Heart left ventricle (tissue), 16 donors: ENCODE data around the gene THSD7B. TPM values are rescaled to one million over a fixed set of nuclear protein-coding genes. Genes with fewer than 3 reads are reported as not detected.

Experiments
- ATAC-seq, 4 donors: fragments of 200-7000 bp; cut with Tn5 transposase; one replicate each; pipeline ENCODE4 v1.9.1; 2020 to 2022; ENCODE audit warnings: moderate library complexity in 4 of 4, mild to moderate bottlenecking in 3 of 4, moderate number of reproducible peaks in 1 of 4
- DNase-seq, 5 donors: peaks; one replicate each; pipeline ENCODE4 v3.0.0-alpha.2; 2020
- H3K27ac ChIP-seq, 12 donors: fragments of 200-600 bp; sonication (generic) in 4 of 12; one replicate each; pipeline versions ENCODE4 v1.5.0 to v1.8.0; 2016 to 2022; ENCODE audit warnings: mild to moderate bottlenecking in 2 of 12
- H3K27me3 ChIP-seq, 9 donors: fragments of 200-600 bp; sonication (generic) in 2 of 9; one replicate each; pipeline versions ENCODE4 v1.5.1 to v1.8.0; 2016 to 2022; ENCODE audit warnings: mild to moderate bottlenecking in 3 of 9
- H3K36me3 ChIP-seq, 9 donors: fragments of 200-600 bp; sonication (generic) in 2 of 9; one replicate each; pipeline versions ENCODE4 v1.5.0 to v1.8.0; 2018 to 2022; ENCODE audit warnings: mild to moderate bottlenecking in 2 of 9
- H3K4me1 ChIP-seq, 12 donors: fragments of 200-600 bp; sonication (generic) in 4 of 12; one replicate each; pipeline versions ENCODE4 v1.5.0 to v1.8.0; 2016 to 2022; ENCODE audit warnings: mild to moderate bottlenecking in 3 of 12
- H3K4me3 ChIP-seq, 12 donors: fragments of 200-600 bp; sonication (generic) in 4 of 12; one replicate each; pipeline versions ENCODE4 v1.5.0 to v1.8.0; 2017 to 2022; ENCODE audit warnings: mild to moderate bottlenecking in 9 of 12, moderate library complexity in 4 of 12
- H3K9me3 ChIP-seq, 12 donors: fragments of 200-600 bp; sonication (generic) in 4 of 12; one replicate each; pipeline versions ENCODE4 v1.5.0 to v1.8.0; 2016 to 2022; ENCODE audit warnings: mild to moderate bottlenecking in 1 of 12
- CTCF ChIP-seq, 12 donors: fragments of 200-600 bp; sonication (generic) in 4 of 12; IDR thresholded peaks; one replicate each; pipeline versions ENCODE4 v1.5.0 to v1.8.0; 2018 to 2022; ENCODE audit warnings: antibody characterized with exemption in 12 of 12, mild to moderate bottlenecking in 5 of 12
- POLR2A ChIP-seq, 2 donors: fragments of 450-650 bp; IDR thresholded peaks; one replicate each; pipeline ENCODE4 v1.6.1; 2017; ENCODE audit warnings: antibody characterized with exemption in 2 of 2, mild to moderate bottlenecking in 2 of 2, moderate library complexity in 2 of 2
- WGBS, 4 donors: extraction: QIAGEN DNeasy Blood & Tissue Kit in 2 of 4; methylation state at CpG; one replicate each; pipeline versions ENCODE4 v1.1.5 to v1.1.7; 2013 to 2018; 5-methylcytosine and 5-hydroxymethylcytosine counted together
- intact Hi-C, 10 donors: fragments of 100-400 bp; cut with DNase I; formaldehyde crosslinking; loops; one replicate each; pipeline versions ENCODE4 v1.11.1 to v1.14.2; 2022
- polyA plus RNA-seq, 2 donors: library from polyadenylated mRNA; stranded (reverse); fragments of 200-250 nt; gene quantifications; one replicate each; pipeline ENCODE4 v1.2.3, GENCODE V29; 2013
- total RNA-seq, 9 donors: library from RNA; depleted of rRNA in 2 of 9; stranded (reverse); fragments of >200 nt in 2 of 9; fragmentation: NEBNext Ultra II Directional in 3 of 9; extraction: Animal tissue kit (Norgen Biotek cat#: 25700) in 3 of 9; gene quantifications; one replicate each; pipeline versions ENCODE4 v1.1.0 to v1.2.4, GENCODE V29; 2016 to 2023
- donor health status: ischemic (EF 13 %, LVEDD 7.1; RV severe dilation, severe dysfunction).
- donor health status: healthy with polysubstance abuse.
- donor health status: DM: no; HTN: yes; CAD: no.
- donor health status: DM: no; HTN: no; CAD: no.
- donor health status: ischemic (EF 25% LVEDD 6.9; RV normal size, moderate dysfunction).
- donor health status: ischemic (EF 25% LVEDD 5.7; RV mildly dilated, moderate dysfunction).
- donor health status: healthy.
- donor health status: DM: yes; HTN: yes; CAD: no.
- donor health status: ischemic (EF 35%, LVEDD 5.7; RV mildly dilated, moderate dysfunction).
- donor health status: nonischemic (EF 11% LVEDD 7.7; RV severe dilation, severe dysfunction).
- donor health status: DM: yes; HTN: yes; CAD: no.
- donor health status: PGD.
- donor health status: ischemic (EF 29% LVEDD 5.4; RV normal size, mild dysfunction).
- donor health status: nonischemic (EF 23%, LVEDD 6.1; RV moderate dilation, normal function).

THSD7B gene
- total and polyA plus RNA-seq, 11 donors: 0.04 to 0.43 (median 0.17) TPM

- no peak for ATAC-seq
- TF ChIP-seq CTCF (IDR thresholded peaks at IDR 0.05): no peak
- no peak for TF ChIP-seq POLR2A (IDR thresholded peaks at IDR 0.05)
- intact Hi-C loops: no loop called here
Observed at GRCh38 chr2:137220438-137220993, 455.2 kb downstream of the THSD7B start.

DNA sequence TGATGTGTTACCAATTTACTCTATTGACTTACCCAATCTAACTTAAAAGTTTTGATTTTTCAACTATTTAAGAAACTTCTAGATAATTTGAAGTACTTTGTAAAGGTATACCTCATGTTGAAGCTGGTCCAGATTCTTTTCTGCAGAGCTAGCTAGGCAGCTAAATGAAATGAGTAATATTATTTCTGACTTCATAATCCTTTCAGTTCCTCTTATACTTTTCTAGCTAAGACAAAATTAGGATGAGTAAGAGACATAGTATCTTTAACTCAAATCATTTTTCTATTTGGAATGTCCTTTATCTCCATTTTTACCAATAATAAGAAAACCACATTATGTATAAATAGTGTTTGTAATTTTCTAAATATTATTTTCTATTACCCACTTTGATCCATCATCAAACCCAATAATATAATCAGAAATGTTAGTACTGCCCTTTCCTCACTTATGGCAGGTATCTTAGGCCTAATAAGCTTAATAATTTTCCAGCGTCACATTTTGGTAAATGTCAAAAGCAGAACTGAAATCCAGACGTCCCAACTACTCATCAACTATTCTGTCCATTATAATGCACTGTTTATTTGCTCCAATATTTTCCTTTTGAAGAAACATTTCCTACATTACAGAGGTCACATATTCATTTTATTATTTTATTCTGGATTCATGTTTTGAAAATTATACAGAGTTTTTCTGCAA, 456.6 kb downstream of the THSD7B start:
- TF ChIP-seq POLR2A (IDR thresholded peaks at IDR 0.05) (no peak), CTCF (IDR thresholded peaks at IDR 0.05) (no peak)
- intact Hi-C loops: no loop called here
- no peak for DNase-seq
- Histone ChIP-seq H3K36me3 (no peaks in the 10 kb centered on the region), H3K4me3 (no peak overlapping the region), H3K27ac (no peak overlapping the region), H3K27me3 (no peaks in the 10 kb centered on the region), H3K4me1 (no peaks in the 10 kb centered on the region), H3K9me3 (no peaks in the 10 kb centered on the region)
- no peak for ATAC-seq
- 72 to 78% (median 74%) methylated on average over 2 of the region's 2 CpGs for WGBS, 4 donors

More at GRCh38 chr2:137220438-137220993, 455.2 kb downstream of the THSD7B start:
- H3K36me3 ChIP-seq: no peaks in the 10 kb centered on the region
- no peak for DNase-seq
- WGBS, 4 donors: 52 to 80% (median 65%) methylated on average over 1 of the region's 1 CpG
- H3K27me3 ChIP-seq: no peaks in the 10 kb centered on the region
- no peak overlapping the region for H3K27ac ChIP-seq
- H3K9me3 ChIP-seq: no peaks in the 10 kb centered on the region
- H3K4me1 ChIP-seq: no peaks in the 10 kb centered on the region
- no peak overlapping the region for H3K4me3 ChIP-seq

GRCh38 chr2:137223722-137224121, 458.4 kb downstream of the THSD7B start:
- no peak for DNase-seq
- Histone ChIP-seq H3K4me1 (no peaks in the 10 kb centered on the region), H3K9me3 (no peaks in the 10 kb centered on the region), H3K36me3 (no peaks in the 10 kb centered on the region), H3K27ac (no peak overlapping the region), H3K4me3 (no peak overlapping the region), H3K27me3 (no peaks in the 10 kb centered on the region)
- intact Hi-C loops: no loop called here
- no peak for ATAC-seq
- TF ChIP-seq CTCF (IDR thresholded peaks at IDR 0.05) (no peak), POLR2A (IDR thresholded peaks at IDR 0.05) (no peak)
- WGBS, 4 donors: 66 to 75% (median 70%) methylated on average over 5 of the region's 5 CpGs

- TF ChIP-seq POLR2A (IDR thresholded peaks at IDR 0.05): no peak
- TF ChIP-seq CTCF (IDR thresholded peaks at IDR 0.05): no peak
- no peaks in the 10 kb centered on the region for H3K27me3 ChIP-seq
- ATAC-seq (no peak), DNase-seq (no peak)
- H3K27ac ChIP-seq: no peak overlapping the region
- intact Hi-C loops: no loop called here
- no peak overlapping the region for H3K4me3 ChIP-seq
- WGBS, 4 donors: 68 to 78% (median 69%) methylated on average over 4 of the region's 4 CpGs
- H3K9me3 ChIP-seq: no peaks in the 10 kb centered on the region
- no peaks in the 10 kb centered on the region for H3K4me1 ChIP-seq
- H3K36me3 ChIP-seq: no peaks in the 10 kb centered on the region
Observed at GRCh38 chr2:137228566-137228965, 463.2 kb downstream of the THSD7B start.
